NCI-H187 treated with DMSO at 0.1 percent for 48 hours (cell line): ENCODE results near the gene CLDN10.
"Not testable (repeated sequence)": the region's sequence is repeated elsewhere in the genome, so short reads cannot be mapped to it uniquely, and the experiment has no call there.

Source experiments
- DNase-seq: peaks from one replicate; lab custom pipeline; 2025; lab: John Stamatoyannopoulos, UW

CLDN10 gene

GRCh38 chr13:95541911-95542474, 10.5 kb upstream of the CLDN10 start:
- no peak for DNase-seq

GRCh38 chr13:95544293-95544692, 8.2 kb upstream of the CLDN10 start:
- DNase-seq: no peak

- DNase-seq: no peak
These were observed 5.6 kb upstream of the CLDN10 start for GRCh38 chr13:95546919-95547318.

GRCh38 chr13:95547531-95548167, 4.9 kb upstream of the CLDN10 start:
- DNase-seq: no peak

- DNase-seq: no peak
These were observed 347 bp upstream of the CLDN10 start for GRCh38 chr13:95552208-95552538.

GRCh38 chr13:95553581-95554385, 1.3 kb downstream of the CLDN10 start:
- no peak for DNase-seq

- DNase-seq: no peak
These were observed 4.5 kb downstream of the CLDN10 start for GRCh38 chr13:95557013-95557412.

GRCh38 chr13:95559100-95559499, 6.6 kb downstream of the CLDN10 start:
- no peak for DNase-seq

- DNase-seq: no peak
These were observed 7.9 kb downstream of the CLDN10 start for GRCh38 chr13:95560387-95560786.

GRCh38 chr13:95564091-95564490, 11.6 kb downstream of the CLDN10 start:
- no peak for DNase-seq

- DNase-seq: no peak
These were observed 12.3 kb downstream of the CLDN10 start for GRCh38 chr13:95564733-95565291.

GRCh38 chr13:95565758-95566157, 13.2 kb downstream of the CLDN10 start:
- not testable (repeated sequence) for DNase-seq

- DNase-seq: no peak
These were observed 15.6 kb downstream of the CLDN10 start for GRCh38 chr13:95568131-95568530.

- no peak for DNase-seq
These were observed 17.5 kb downstream of the CLDN10 start for GRCh38 chr13:95570016-95570415.

- DNase-seq: no peak
These were observed 19.4 kb downstream of the CLDN10 start for GRCh38 chr13:95571941-95572340.

GRCh38 chr13:95573221-95573620, 20.7 kb downstream of the CLDN10 start:
- DNase-seq: no peak

- no peak for DNase-seq
These were observed 26.8 kb downstream of the CLDN10 start for GRCh38 chr13:95579303-95579702.

GRCh38 chr13:95585867-95586266, 33.3 kb downstream of the CLDN10 start:
- no peak for DNase-seq

- DNase-seq: no peak
These were observed 35.6 kb downstream of the CLDN10 start for GRCh38 chr13:95588134-95588533.

GRCh38 chr13:95588721-95589120, 36.2 kb downstream of the CLDN10 start:
- no peak for DNase-seq

GRCh38 chr13:95593462-95593861, 40.9 kb downstream of the CLDN10 start:
- no peak for DNase-seq

GRCh38 chr13:95596701-95597100, 44.2 kb downstream of the CLDN10 start:
- DNase-seq: no peak

- DNase-seq: no peak
These were observed 48.7 kb downstream of the CLDN10 start for GRCh38 chr13:95601216-95601615.
